ENCODE results near the gene STOM. TPM values are rescaled to one million over a fixed set of nuclear protein-coding genes. Genes with fewer than 3 reads are reported as not detected.
"Not testable (repeated sequence)": the region's sequence is repeated elsewhere in the genome, so short reads cannot be mapped to it uniquely, and the experiment has no call there.

Gene STOM
- total RNA-seq, 1 donor from 2014 or later = 11.0 TPM

DNA sequence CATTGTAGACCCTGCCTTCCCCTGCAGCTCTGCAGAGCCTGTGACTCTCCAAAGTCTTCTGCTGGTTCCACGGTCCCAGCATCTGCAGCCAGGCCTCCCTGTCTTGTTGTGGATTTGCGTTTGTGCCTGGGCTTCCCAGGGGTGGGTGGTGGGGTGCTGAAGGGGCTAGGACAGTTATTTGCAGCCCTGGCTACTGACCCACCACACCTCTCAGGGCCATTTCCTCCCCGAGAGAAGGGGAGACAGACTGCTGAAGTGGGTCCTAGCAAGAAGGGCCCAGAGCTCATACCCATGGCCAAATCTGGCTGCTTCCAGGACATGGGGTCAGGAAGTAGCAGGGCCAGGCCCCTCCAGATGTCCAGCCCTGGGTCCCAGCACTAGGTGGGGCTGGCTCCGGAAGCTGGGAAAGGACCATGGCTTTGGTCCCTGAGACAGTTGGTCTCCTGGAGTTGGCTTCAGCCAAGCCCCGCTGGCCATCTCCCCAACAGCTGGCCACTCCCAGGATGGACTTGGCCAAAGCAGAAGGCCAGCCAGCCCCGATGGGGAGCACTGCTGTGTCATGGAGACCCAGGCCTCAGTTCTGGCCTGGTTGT, 75.8 kb downstream of the STOM start:
- no peak overlapping the region for H3K27ac Mint-ChIP-seq
- no peaks in the 10 kb centered on the region for H3K27me3 Mint-ChIP-seq
- no peak overlapping the region for H3K4me3 Mint-ChIP-seq (ENCODE audit: low read depth)
- no peak for DNase-seq (ENCODE audit: low spot score, unreplicated experiment)
- peaks cover 27% of the 10 kb centered on the region for H3K4me1 Mint-ChIP-seq (ENCODE audit: low read depth)
- TF ChIP-seq CTCF (IDR thresholded peaks at IDR 0.05; ENCODE audit: unreplicated experiment) = no peak
- no peaks in the 10 kb centered on the region for H3K9me3 Mint-ChIP-seq (ENCODE audit: low read depth)
- H3K36me3 Mint-ChIP-seq (ENCODE audit: insufficient read depth) = no peaks in the 10 kb centered on the region

DNA sequence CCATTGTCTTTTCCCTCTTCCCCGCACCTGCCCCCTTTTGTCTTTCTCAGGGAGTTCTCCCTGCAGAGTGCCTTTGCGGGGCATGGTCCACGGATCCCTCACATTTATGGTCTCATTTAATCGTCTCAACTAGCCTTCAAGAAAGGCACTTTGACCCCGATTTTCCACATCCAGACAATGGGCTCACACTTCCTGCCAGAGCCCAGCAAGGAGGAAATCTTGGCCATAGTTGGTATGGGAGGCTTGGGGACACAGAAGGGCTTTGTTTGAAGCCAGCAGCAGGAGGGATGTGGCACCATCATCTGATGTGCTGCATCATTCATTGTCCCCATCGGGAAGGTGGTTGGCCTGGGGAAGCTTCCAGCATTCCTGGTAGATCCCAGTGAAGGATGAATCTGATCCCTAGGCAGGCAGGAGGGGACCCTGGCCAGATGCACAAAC, 77.2 kb downstream of the STOM start:
- no peaks in the 10 kb centered on the region for H3K9me3 Mint-ChIP-seq (ENCODE audit: low read depth)
- no peaks in the 10 kb centered on the region for H3K36me3 Mint-ChIP-seq (ENCODE audit: insufficient read depth)
- H3K4me1 Mint-ChIP-seq (ENCODE audit: low read depth) = peaks cover 31% of the 10 kb centered on the region
- DNase-seq (ENCODE audit: low spot score, unreplicated experiment) = no peak
- no peak for TF ChIP-seq CTCF (IDR thresholded peaks at IDR 0.05; ENCODE audit: unreplicated experiment)
- H3K27ac Mint-ChIP-seq = no peak overlapping the region
- H3K27me3 Mint-ChIP-seq = no peaks in the 10 kb centered on the region
- H3K4me3 Mint-ChIP-seq (ENCODE audit: low read depth) = no peak overlapping the region

GRCh38 chr9:121292051-121292450, 78.0 kb downstream of the STOM start:
- no peak overlapping the region for H3K4me3 Mint-ChIP-seq (ENCODE audit: low read depth)
- H3K4me1 Mint-ChIP-seq (ENCODE audit: low read depth) = peaks cover 32% of the 10 kb centered on the region

GRCh38 chr9:121291536-121291935, 78.5 kb downstream of the STOM start:
- not testable (repeated sequence) for H3K36me3 Mint-ChIP-seq (ENCODE audit: insufficient read depth); H3K27ac Mint-ChIP-seq; H3K4me3 Mint-ChIP-seq (ENCODE audit: low read depth); H3K27me3 Mint-ChIP-seq; DNase-seq (ENCODE audit: low spot score, unreplicated experiment); H3K9me3 Mint-ChIP-seq (ENCODE audit: low read depth)
- H3K4me1 Mint-ChIP-seq (ENCODE audit: low read depth) = peaks cover 29% of the 10 kb centered on the region

More at GRCh38 chr9:121292051-121292450, 78.0 kb downstream of the STOM start:
- no peak overlapping the region for H3K27ac Mint-ChIP-seq
- H3K27me3 Mint-ChIP-seq = no peaks in the 10 kb centered on the region
- H3K9me3 Mint-ChIP-seq (ENCODE audit: low read depth) = no peaks in the 10 kb centered on the region
- H3K36me3 Mint-ChIP-seq (ENCODE audit: insufficient read depth) = no peaks in the 10 kb centered on the region
- no peak for TF ChIP-seq CTCF (IDR thresholded peaks at IDR 0.05; ENCODE audit: unreplicated experiment)
- DNase-seq (ENCODE audit: low spot score, unreplicated experiment) = no peak

DNA sequence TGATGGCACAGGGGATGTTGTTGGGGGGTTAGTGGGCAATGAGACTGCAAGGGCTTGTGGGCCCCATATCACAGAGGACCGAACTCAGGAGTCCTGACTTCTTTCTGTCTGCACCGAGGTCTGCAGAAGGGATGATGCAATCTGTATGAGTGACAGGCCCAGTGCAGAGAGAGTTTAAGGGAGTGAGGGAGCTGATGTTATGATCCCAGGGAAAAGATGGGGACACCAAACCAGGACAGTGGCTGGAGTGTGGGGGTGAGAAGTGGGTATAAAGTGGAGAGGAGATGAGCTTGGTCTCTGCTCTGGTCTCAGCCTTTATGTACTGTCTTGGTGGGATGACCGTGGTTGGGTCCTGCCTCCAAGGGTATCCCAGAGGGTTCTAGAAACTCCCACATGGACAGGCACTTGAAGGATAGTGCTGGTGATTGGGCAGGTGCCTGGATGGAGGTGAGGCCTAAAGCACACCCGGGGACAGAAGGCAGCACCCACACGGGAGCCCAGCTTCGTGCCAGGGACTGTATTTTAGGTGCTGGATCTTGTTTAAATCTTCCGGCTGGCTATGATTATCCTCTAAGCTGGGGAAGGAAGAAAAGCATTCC, 80.2 kb downstream of the STOM start:
- TF ChIP-seq CTCF (IDR thresholded peaks at IDR 0.05; ENCODE audit: unreplicated experiment) = no peak
- peak overlapping the region; percentile 90 for H3K27ac Mint-ChIP-seq
- H3K9me3 Mint-ChIP-seq (ENCODE audit: low read depth) = no peaks in the 10 kb centered on the region

More for the DNA sequence above, 80.2 kb downstream of the STOM start:
- no peak for DNase-seq (ENCODE audit: low spot score, unreplicated experiment)
- peaks cover 31% of the 10 kb centered on the region for H3K4me1 Mint-ChIP-seq (ENCODE audit: low read depth)
- H3K27me3 Mint-ChIP-seq = no peaks in the 10 kb centered on the region
- H3K4me3 Mint-ChIP-seq (ENCODE audit: low read depth) = no peak overlapping the region
- no peaks in the 10 kb centered on the region for H3K36me3 Mint-ChIP-seq (ENCODE audit: insufficient read depth)

Measured in progenitor cell of endocrine pancreas (in vitro differentiated cells).